Activated CD4-positive, alpha-beta T cell treated with anti-CD3 and anti-CD28 coated beads, Interleukin-2, amount 50 U/mL, for 24 hours (primary cell): ENCODE results near the gene LCE5A.
"Not testable (repeated sequence)": the region's sequence is repeated elsewhere in the genome, so short reads cannot be mapped to it uniquely, and the experiment has no call there.

Experiments used
- DNase-seq, 2 donors: peaks; one replicate each; pipeline ENCODE4 v3.0.0-alpha.2; 2020; ENCODE audit warnings: low read depth in 1 of 2, low spot score in 1 of 2

LCE5A gene

DNA sequence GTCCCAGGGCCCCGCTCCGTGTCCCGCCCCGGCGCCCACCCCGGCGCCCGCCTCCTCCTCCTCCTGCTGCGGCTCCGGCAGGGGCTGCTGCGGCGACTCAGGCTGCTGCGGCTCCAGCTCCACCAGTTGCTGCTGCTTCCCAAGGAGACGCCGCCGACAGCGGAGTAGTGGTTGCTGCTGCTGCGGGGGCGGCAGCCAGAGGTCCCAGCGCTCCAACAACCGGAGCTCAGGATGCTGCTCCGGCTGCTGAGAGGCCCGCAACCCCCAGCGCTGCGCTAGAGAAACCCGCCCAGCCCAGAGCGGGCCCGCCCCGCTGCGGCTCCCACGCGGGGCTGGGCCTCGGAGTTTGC is 4.8 kb downstream of the LCE5A start:
- DNase-seq, result no peak

DNA sequence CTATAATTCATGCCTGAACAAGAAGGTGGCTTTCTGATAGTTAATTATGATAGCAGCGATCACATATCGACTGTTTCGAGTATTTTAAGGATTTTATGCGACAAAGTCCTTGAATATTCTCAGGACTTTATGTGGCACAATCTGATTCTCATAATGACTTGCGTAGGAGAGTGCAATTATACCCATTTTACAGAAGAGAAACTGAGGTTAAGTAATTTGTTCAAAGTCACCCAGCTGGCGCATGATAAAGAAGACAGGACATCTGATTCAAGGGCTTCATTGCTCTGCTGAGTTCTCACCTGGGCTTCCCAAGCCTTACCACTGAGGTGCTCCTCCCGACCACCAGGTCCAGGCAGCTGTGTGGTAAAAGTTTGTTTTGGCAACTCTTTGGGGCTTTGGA is 5.5 kb downstream of the LCE5A start:
- DNase-seq, result no peak

DNA sequence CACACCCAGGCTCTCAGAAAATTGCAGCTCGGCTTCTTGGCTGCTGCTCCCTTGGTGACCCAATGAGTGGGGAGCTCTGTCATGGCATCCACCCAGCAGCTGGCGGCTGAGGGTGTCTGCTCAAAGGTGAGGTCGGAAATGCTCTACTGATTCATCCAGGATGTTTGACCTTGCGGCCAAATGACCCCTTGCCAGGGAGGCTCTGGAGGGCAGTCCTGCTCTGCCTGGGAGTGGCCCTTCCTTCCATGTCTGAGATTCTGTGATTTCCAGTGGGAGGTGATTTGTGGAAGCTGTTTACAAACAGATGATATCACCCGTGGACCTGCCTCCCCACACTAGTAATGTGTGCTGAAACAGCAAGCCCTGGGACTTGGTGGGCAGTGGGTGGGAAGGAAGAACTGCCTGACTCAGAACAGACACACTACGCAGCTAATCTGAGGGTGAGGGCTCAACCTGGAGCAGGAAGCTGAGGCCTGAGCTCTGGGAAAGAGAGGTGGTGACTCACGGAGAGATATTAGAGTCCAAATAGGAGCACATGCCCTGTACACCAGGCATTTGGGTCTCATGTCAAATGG is 6.7 kb downstream of the LCE5A start:
- no peak for DNase-seq

DNA sequence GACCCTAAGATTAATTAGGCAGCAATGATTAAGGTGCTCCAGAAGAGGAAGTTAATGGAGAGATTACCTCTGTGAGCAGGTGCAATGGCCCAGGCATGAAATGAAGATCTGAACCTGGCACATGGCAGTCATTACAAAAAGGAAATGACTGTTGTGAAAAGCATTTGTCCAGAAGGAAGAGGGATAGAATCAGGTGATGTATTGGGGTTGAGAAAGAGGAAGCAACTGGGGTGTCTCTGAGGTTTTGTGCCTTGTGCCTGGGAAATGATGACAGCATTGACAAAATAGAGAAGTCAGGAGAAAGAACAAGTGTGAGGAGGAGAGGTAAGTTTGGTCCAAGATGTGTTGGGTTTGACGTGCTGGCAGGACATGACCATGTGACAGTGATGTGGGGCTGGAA is 9.2 kb downstream of the LCE5A start:
- DNase-seq, result no peak

DNA sequence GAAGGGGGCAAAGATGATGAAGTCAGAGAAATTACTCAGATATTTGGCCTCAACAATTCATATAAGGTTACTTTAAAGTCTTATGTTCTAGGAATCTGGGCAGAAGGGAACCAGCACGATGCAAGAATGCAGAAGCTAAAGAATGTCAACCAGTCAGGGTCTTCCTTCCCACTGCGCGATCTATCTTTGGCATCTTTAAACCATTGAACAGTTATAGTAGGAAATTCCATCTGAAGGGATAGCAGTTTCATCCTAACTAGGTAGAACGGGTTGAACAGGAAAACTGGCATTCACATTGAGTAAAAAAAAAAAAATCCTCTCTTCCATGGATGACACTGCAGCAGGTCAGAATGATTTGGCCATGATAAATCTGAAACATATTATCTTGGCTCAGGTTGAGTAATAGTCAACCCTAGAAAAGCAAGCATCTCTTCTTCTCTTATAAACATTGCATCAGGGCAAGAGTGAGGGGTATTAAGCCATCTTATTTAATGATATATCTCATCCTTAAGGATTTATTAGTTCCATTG is 10.0 kb downstream of the LCE5A start:
- no peak for DNase-seq

DNA sequence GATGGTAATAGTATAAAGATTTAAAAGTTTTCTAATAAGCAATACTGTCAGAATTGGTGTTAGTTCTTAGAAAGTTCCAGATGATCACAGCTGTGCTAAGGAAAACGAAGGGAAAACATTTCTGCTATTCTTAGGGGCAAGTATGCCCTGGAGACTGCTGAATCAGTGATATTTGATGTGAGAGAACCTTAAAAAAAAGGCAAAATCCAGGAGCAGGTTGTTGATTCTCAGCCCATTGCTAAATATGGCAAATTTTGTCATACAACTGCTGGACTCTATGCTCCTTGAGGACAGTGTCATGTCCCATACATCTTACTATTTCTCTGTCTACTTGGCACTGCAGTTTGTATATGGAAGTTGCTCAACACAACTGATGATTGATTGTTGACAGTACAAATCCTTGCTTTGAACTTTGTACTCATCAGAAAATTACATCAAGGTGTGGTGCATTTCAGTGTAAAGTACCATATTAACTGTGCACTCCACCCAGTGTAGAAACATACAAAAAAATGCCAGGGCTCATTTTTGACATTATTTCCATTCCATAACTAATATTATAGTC is 14.6 kb downstream of the LCE5A start:
- DNase-seq, result no peak

DNA sequence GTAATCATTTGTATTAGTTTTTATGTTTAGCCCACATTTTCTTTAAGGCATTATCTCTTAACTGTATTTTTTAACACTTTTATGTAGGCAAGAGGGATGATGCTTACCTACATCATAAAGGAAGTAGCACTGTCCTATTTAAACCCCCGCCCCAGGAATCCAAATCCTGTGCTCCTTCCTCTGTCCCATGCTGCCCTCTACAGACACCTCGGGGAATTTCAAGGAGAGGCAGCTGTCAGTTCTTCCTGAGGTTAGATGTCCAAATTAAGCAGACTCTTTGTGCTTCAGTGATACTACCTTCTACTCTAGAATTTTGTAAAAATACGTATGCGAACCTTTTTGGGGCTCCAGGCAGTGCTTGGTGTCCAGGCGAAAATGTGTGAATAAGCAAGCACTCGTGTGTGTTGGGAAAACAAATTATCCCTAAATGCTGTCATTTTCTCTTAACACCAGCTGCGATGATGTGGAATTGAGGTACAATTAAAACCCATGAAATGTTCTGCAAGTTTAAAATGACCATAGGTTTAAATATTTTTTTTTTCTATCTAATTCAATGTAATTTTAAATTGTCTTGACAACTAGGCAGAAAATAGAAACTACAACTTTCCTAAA is 22.8 kb downstream of the LCE5A start:
- peak in 1 of 2 donors; percentile 8 for DNase-seq

DNA sequence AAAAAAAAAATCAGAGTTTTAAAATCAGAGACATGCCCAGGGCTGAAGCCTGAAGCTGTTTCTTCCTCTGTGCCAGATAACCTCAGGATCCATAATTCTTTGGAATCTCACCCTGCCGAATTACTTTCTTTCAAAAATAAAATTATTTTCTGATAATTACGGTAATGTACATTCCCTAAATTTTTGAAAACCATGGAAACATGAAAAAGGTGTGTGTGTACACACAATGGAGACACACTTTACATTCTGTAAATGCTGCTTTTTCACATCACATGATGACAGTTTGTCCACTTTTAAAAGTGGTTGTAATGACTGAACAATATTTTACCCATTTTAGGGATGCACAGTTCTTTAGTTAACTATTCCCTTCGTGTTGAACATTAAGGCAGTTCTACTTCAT is 25.2 kb downstream of the LCE5A start:
- no peak for DNase-seq

DNA sequence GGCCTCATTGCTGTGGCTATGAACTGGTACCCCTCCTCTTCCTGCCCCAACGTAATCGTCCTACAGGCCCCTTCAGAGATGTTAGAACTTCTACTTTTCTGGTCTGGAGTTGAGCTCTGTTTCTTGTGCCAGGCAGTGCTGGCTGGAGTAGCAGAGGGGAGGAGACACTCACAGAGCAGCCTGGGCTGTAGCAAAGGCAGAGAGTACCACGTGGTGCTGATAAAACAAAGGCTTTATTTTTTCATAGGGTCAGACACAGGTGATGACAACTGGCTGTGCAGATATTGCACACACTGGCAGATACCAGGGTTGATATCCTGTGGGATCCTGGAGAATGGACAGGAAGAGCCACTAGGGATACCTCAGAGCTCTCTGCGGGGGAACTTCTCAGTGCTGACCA is 26.9 kb downstream of the LCE5A start:
- DNase-seq, result no peak

DNA sequence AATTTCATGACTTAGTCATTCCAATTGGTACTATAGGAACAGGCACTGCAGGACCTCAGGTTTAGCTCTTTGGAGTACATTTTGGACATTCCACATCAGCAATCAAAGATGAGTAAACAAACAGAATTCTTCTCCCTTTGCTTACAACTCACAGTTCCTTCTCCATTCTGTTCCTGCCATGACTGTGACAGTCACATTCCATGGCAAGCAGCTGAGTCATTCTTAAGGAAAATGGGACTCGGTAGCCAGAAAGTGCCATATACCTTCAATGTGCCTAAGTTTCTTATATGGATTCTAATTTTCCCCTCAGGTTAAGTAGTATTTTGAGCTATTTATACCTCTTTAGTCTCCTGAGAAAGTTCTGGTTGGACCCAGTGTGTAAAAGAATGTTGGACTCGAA is 29.3 kb downstream of the LCE5A start:
- no peak for DNase-seq

DNA sequence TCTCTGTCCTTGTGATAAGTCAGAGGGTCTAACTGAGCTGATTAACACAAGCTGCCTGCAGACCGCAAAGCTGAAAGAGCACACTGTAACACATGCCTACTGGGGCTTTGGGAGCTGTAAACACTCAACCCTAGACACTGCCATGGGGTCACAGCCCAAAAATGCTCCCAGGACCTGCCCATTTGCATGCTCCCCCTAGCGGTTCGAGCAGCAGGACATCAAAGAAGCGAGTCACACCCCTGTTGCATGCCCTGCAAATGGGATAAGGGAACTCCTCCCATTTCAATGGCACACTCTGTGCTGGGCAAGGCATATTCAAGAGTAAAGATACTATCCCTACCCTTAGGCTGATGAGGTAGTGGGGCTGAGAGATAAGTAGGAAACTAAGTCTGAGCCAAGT is 33.2 kb downstream of the LCE5A start:
- no peak for DNase-seq

DNA sequence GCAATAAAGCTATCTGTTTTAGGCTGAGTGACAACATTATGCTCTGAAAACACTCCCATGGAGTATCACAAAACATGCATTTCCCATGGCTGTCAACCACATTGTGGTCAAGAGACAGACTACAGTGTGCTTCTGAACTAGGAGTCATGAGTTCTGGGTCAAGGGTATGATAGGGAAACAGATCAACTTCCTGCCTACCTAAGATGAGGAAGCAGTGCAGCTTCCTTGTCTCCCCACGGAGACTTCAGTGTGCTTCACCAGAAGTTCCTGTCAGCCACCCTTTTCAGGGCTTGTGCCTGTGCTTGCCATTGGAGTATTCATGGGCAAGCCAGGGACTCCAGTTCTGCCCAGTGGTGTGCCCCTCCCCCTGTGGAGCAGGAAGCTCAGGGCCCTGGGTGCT is 36.1 kb downstream of the LCE5A start:
- no peak for DNase-seq

DNA sequence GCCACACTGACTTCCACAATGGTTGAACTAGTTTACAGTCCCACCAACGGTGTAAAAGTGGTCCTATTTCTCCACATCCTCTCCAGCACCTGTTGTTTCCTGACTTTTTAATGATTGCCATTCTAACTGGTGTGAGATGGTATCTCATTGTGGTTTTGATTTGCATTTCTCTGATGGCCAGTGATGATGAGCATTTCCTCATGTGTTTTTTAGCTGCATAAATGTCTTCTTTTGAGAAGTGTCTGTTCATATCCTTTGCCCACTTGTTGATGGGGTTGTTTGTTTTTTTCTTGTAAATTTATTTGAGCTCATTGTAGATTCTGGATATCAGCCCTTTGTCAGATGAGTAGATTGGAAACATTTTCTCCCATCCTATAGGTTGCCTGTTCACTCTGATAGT is 37.8 kb downstream of the LCE5A start:
- not testable (repeated sequence) for DNase-seq
